Measurements from ENCODE around the gene JUN.

The JUN gene

GRCh38 chr1:58813361-58813760 lies 29.5 kb upstream of the JUN start:
- Histone ChIP-seq H3K79me2 (ENCODE audit: insufficient read depth, low read length) (no peaks in the 10 kb centered on the region), H3K9me3 (ENCODE audit: insufficient read depth, low read length) (no peaks in the 10 kb centered on the region), H3K27me3 (ENCODE audit: low read length) (no peaks in the 10 kb centered on the region), H3K36me3 (ENCODE audit: low read length) (no peaks in the 10 kb centered on the region), H2AFZ (ENCODE audit: low read depth, low read length, severe bottlenecking) (no peak overlapping the region), H3K9ac (ENCODE audit: low read length) (no peak overlapping the region), H4K20me1 (ENCODE audit: low read depth, low read length) (no peaks in the 10 kb centered on the region), H3K9me2 (replicated peaks; ENCODE audit: insufficient read depth, low read length) (no peaks in the 10 kb centered on the region), H3K4me3 (ENCODE audit: insufficient read depth, low read length, poor library complexity, severe bottlenecking) (no peak overlapping the region), H3K4me2 (ENCODE audit: low read depth, low read length, poor library complexity, severe bottlenecking) (no peak overlapping the region), H3K27ac (ENCODE audit: low read depth, low read length) (no peak overlapping the region), H3F3A (ENCODE audit: insufficient read depth) (no peaks in the 10 kb centered on the region; the same call in 1 of the 2 replicates)
- TF ChIP-seq, protein P1, sequence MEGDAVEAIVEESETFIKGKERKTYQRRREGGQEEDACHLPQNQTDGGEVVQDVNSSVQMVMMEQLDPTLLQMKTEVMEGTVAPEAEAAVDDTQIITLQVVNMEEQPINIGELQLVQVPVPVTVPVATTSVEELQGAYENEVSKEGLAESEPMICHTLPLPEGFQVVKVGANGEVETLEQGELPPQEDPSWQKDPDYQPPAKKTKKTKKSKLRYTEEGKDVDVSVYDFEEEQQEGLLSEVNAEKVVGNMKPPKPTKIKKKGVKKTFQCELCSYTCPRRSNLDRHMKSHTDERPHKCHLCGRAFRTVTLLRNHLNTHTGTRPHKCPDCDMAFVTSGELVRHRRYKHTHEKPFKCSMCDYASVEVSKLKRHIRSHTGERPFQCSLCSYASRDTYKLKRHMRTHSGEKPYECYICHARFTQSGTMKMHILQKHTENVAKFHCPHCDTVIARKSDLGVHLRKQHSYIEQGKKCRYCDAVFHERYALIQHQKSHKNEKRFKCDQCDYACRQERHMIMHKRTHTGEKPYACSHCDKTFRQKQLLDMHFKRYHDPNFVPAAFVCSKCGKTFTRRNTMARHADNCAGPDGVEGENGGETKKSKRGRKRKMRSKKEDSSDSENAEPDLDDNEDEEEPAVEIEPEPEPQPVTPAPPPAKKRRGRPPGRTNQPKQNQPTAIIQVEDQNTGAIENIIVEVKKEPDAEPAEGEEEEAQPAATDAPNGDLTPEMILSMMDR (IDR thresholded peaks at IDR 0.05; ENCODE audit: insufficient read depth, low read length, poor library complexity, severe bottlenecking) = no peak
- no peak for TF ChIP-seq EZH2phosphoT487 (conservative IDR thresholded peaks at IDR 0.05; ENCODE audit: low read length)

DNA sequence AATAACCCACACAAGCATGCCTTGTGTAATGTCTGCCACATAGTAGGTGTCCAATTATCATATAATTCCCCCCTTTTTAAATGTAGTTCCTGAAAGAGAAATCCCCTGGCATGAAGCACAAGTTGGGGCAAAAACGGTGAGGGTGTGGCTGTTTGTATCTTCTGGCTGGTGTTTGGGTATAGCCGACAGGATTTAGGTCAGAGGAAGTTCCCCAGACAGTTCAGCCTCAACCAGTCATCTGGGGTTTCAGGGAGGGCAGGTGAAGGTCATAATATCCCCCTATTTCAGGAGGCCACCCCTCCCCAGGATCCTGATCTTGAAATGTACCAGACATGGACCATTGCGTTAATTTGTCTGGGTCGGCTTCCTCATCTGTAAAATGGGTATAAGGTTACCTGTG lies 29.1 kb upstream of the JUN start:
- H3K79me2 ChIP-seq (ENCODE audit: insufficient read depth, low read length) = no peaks in the 10 kb centered on the region
- H2AFZ ChIP-seq (ENCODE audit: low read depth, low read length, severe bottlenecking) = no peak overlapping the region
- no peaks in the 10 kb centered on the region; the same call in 1 of the 2 replicates for H3F3A ChIP-seq (ENCODE audit: insufficient read depth)
- no peak overlapping the region for H3K9ac ChIP-seq (ENCODE audit: low read length)
- TF ChIP-seq EZH2phosphoT487 (conservative IDR thresholded peaks at IDR 0.05; ENCODE audit: low read length) = no peak
- no peak overlapping the region for H3K4me3 ChIP-seq (ENCODE audit: insufficient read depth, low read length, poor library complexity, severe bottlenecking)
- H3K9me3 ChIP-seq (ENCODE audit: insufficient read depth, low read length) = no peaks in the 10 kb centered on the region
- no peak overlapping the region for H3K4me2 ChIP-seq (ENCODE audit: low read depth, low read length, poor library complexity, severe bottlenecking)
- no peaks in the 10 kb centered on the region for H4K20me1 ChIP-seq (ENCODE audit: low read depth, low read length)
- no peaks in the 10 kb centered on the region for H3K27me3 ChIP-seq (ENCODE audit: low read length)
- H3K27ac ChIP-seq (ENCODE audit: low read depth, low read length) = no peak overlapping the region
- H3K36me3 ChIP-seq (ENCODE audit: low read length) = no peaks in the 10 kb centered on the region
- no peaks in the 10 kb centered on the region for H3K9me2 ChIP-seq (replicated peaks; ENCODE audit: insufficient read depth, low read length)

DNA sequence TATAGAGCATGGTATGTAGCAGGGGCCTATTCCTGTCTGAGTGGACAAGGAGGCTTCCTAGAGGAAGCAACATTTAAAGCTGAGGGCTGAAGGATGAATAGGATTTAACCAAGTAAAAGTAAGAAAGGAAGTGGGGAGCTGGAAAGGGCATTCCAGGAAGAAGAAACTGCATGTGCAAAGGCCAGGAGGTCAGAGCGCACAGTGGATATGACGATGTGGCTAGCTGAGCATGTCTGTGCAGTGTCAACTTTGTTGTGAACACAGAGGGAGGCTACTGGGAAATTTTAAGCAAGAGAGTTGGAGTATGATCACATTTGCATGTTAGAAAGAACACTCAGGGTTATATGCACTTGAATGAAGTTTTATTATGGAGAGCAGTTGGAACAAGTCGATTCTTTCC lies 28.6 kb upstream of the JUN start:
- H3F3A ChIP-seq (ENCODE audit: insufficient read depth) = no peaks in the 10 kb centered on the region; the same call in 1 of the 2 replicates
- H3K79me2 ChIP-seq (ENCODE audit: insufficient read depth, low read length) = no peaks in the 10 kb centered on the region
- no peaks in the 10 kb centered on the region for H3K27me3 ChIP-seq (ENCODE audit: low read length)
- TF ChIP-seq, protein P1 (IDR thresholded peaks at IDR 0.05; ENCODE audit: insufficient read depth, low read length, poor library complexity, severe bottlenecking) = no peak
- TF ChIP-seq EZH2phosphoT487 (conservative IDR thresholded peaks at IDR 0.05; ENCODE audit: low read length) = no peak
- no peaks in the 10 kb centered on the region for H3K9me3 ChIP-seq (ENCODE audit: insufficient read depth, low read length)
- no peaks in the 10 kb centered on the region for H4K20me1 ChIP-seq (ENCODE audit: low read depth, low read length)
- no peak overlapping the region for H3K4me2 ChIP-seq (ENCODE audit: low read depth, low read length, poor library complexity, severe bottlenecking)
- H3K9ac ChIP-seq (ENCODE audit: low read length) = no peak overlapping the region
- H3K27ac ChIP-seq (ENCODE audit: low read depth, low read length) = no peak overlapping the region
- H3K4me3 ChIP-seq (ENCODE audit: insufficient read depth, low read length, poor library complexity, severe bottlenecking) = no peak overlapping the region
- no peaks in the 10 kb centered on the region for H3K36me3 ChIP-seq (ENCODE audit: low read length)
- H3K9me2 ChIP-seq (replicated peaks; ENCODE audit: insufficient read depth, low read length) = no peaks in the 10 kb centered on the region
- H2AFZ ChIP-seq (ENCODE audit: low read depth, low read length, severe bottlenecking) = no peak overlapping the region

DNA sequence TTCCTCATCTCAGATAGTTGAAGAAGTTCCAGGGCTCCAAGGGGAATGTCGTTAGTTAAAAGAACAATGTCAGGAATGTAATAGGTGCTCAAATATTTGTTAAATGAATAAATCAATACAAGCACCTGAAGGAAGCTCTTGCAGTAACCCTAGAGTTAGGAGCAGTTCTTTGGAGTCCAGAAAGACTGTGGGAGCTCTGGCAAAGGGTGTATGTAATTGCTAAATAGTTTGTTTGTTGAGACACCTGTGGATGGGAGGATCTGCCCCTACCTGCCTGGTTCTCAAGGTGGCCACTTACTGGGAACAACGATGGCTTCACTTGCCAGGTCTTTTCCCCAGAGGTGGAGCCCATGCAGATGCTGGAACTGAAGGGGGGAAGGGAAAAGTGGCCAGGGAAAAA lies 27.5 kb upstream of the JUN start:
- H4K20me1 ChIP-seq (ENCODE audit: low read depth, low read length) = no peaks in the 10 kb centered on the region
- TF ChIP-seq, protein P1 (IDR thresholded peaks at IDR 0.05; ENCODE audit: insufficient read depth, low read length, poor library complexity, severe bottlenecking) = no peak
- TF ChIP-seq EZH2phosphoT487 (conservative IDR thresholded peaks at IDR 0.05; ENCODE audit: low read length) = no peak
- H3K27me3 ChIP-seq (ENCODE audit: low read length) = no peaks in the 10 kb centered on the region
- H3K9ac ChIP-seq (ENCODE audit: low read length) = no peak overlapping the region
- no peak overlapping the region for H2AFZ ChIP-seq (ENCODE audit: low read depth, low read length, severe bottlenecking)
- H3K4me2 ChIP-seq (ENCODE audit: low read depth, low read length, poor library complexity, severe bottlenecking) = no peak overlapping the region
- H3K79me2 ChIP-seq (ENCODE audit: insufficient read depth, low read length) = no peaks in the 10 kb centered on the region
- no peaks in the 10 kb centered on the region for H3F3A ChIP-seq (ENCODE audit: insufficient read depth)
- no peak overlapping the region for H3K4me3 ChIP-seq (ENCODE audit: insufficient read depth, low read length, poor library complexity, severe bottlenecking)
- H3K36me3 ChIP-seq (ENCODE audit: low read length) = no peaks in the 10 kb centered on the region
- no peaks in the 10 kb centered on the region for H3K9me3 ChIP-seq (ENCODE audit: insufficient read depth, low read length)
- H3K27ac ChIP-seq (ENCODE audit: low read depth, low read length) = no peak overlapping the region
- H3K9me2 ChIP-seq (replicated peaks; ENCODE audit: insufficient read depth, low read length) = no peaks in the 10 kb centered on the region

Data from SU-DHL-6 (cell line).